ENCODE results near the gene KCNAB1.
"Not testable (repeated sequence)": the region's sequence is repeated elsewhere in the genome, so short reads cannot be mapped to it uniquely, and the experiment has no call there.

DNA sequence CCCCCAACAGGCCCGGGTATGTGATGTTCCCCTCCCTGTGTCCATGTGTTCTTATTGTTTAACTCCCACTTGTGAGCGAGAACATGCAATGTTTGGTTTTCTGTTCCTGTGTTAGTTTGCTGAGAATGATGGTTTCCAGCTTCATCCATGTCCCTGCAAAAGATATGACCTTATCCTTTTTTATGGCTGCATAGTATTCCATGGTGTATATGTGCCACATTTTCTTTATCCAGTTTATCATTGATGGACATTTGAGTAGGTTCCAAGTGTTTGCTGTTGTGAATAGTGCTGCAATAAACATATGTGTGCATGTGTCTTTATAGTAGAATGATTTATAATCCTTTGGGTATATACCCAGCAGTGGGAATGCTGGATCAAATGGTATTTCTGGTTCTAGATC, 74.6 kb downstream of the KCNAB1 start:
- TF ChIP-seq ZNF274 (IDR thresholded peaks at IDR 0.05; ENCODE audit: low read depth, low read length); YY1 (IDR thresholded peaks at IDR 0.05; ENCODE audit: insufficient read depth, insufficient read length): not testable (repeated sequence)

All from NT2/D1 (cell line).